Activated naive CD4-positive, alpha-beta T cell treated with anti-CD3 and anti-CD28 coated beads, Interleukin-2, amount 10 ng/mL, durations not matched to agents 7 days and 5 days (primary cell): Measurements from ENCODE around the gene TPD52L2.
"Not testable (repeated sequence)": the region's sequence is repeated elsewhere in the genome, so short reads cannot be mapped to it uniquely, and the experiment has no call there.

ENCODE experiments used
- CTCF ChIA-PET: fragments of 350-600 bp; sonication (Branson Sonifier 250); formaldehyde crosslinking; loops from one replicate; lab custom pipeline; 2021; ENCODE audit warnings: antibody characterized with exemption; lab: Charles Lee
- DNase-seq: peaks from one replicate; pipeline ENCODE4 v3.0.0-alpha.2; 2020
- H3K27ac Mint-ChIP-seq: one replicate; pipeline ENCODE4 v1.8.0; 2021; ENCODE audit warnings: mild to moderate bottlenecking, moderate library complexity, mixed read lengths
- H3K27me3 Mint-ChIP-seq: one replicate; pipeline ENCODE4 v1.8.0; 2021; ENCODE audit warnings: mild to moderate bottlenecking, mixed read lengths
- H3K36me3 Mint-ChIP-seq: one replicate; pipeline ENCODE4 v1.8.0; 2021; ENCODE audit warnings: mixed read lengths
- H3K4me1 Mint-ChIP-seq: one replicate; pipeline ENCODE4 v1.8.0; 2021; ENCODE audit warnings: mixed read lengths
- H3K4me3 Mint-ChIP-seq: one replicate; pipeline ENCODE4 v1.8.0; 2021; ENCODE audit warnings: mild to moderate bottlenecking, moderate library complexity, mixed read lengths
- H3K9me3 Mint-ChIP-seq: one replicate; pipeline ENCODE4 v1.8.0; 2021; ENCODE audit warnings: mixed read lengths

The TPD52L2 gene

DNA sequence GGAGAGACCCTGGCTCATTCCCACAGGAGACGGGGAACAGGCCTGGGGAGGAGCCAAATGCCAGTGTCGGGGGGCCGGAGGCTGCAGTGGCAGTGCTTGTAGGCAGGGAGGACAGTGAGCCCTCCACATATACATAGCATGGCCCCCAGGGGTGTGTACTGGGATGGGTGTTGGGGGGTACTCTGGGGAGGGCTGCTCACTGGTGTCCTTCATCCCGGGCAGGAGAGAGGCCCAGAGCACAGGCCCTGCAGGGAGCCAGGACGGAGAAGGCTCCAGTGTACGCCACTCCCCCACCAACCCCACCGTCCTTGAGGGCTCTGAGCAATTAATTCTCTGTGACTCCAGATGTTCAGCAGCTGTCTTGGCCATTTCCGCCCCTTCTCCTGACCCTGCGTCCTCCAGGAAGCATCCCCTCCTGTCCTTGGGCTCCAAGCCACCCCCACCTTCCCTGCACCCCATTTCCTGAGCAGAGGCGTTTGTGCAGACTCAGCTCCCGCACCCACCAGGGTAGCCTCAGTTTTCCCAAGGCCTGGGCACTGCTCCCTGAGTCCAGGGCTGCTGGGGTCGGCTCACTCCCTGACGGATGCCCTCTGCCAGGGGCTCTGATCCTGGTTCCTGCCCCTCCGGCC is 7.2 kb upstream of the TPD52L2 start:
- Mint-ChIP-seq H3K4me3 (no peak overlapping the region), H3K27me3 (peaks cover 36% of the 10 kb centered on the region), H3K4me1 (peaks cover 24% of the 10 kb centered on the region), H3K9me3 (no peaks in the 10 kb centered on the region), H3K27ac (no peak overlapping the region), H3K36me3 (peaks cover 8% of the 10 kb centered on the region)
- CTCF ChIA-PET, result interaction anchor here (1.0 kb wide), 2 partner anchors 71 to 320 kb away, joined by 3 to 4 read pairs; no protein-coding TSS in a partner anchor
- no peak for DNase-seq

DNA sequence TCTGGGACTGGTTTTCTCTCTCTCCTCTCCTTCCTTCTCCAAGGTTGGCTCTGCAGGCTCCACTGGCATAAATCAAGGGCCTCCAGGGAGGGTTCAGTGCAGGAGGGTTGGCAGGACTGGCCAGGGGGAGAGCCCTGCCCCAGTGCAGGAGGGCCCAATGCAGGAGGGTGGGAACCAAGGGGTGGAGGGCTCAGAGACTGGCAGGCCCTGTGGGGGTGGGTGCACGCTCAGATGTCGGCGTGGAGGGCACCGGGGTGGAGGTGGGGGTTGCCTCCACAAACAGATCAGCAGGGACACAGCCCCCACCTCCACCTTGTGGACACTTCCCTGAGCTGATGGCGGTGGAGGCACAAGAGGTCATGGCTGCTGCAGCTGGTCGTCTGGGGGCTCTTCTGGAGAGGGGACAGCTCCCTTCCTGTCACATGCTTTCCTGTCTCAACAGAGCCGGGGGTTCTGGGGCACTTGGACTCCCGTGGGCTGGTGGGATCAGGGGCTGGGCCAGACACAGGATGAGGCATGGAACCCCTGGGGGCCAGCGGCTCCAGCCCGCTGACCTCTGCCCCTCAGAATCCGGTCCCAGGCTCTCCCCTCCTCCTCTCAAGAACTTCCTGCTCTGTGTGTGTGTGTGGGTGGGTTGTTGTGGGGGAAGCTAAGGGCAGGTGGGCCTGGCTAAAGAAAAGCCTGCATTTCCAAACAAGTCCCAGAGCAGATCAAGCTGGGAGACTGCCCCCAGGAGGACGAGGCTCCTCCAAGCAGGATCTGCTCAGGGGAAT is 6.5 kb upstream of the TPD52L2 start:
- CTCF ChIA-PET, result interaction anchor here (0.9 to 1.0 kb wide), 3 partner anchors 72 to 321 kb away, joined by 3 to 4 read pairs (median 3); partner anchors contain the start of genes ARFRP1 and ZGPAT
- Mint-ChIP-seq H3K4me3 (no peak overlapping the region), H3K36me3 (peaks cover 12% of the 10 kb centered on the region), H3K4me1 (peaks cover 30% of the 10 kb centered on the region), H3K27me3 (peaks cover 34% of the 10 kb centered on the region), H3K9me3 (no peaks in the 10 kb centered on the region), H3K27ac (no peak overlapping the region)
- no peak for DNase-seq

- Mint-ChIP-seq H3K36me3 (peaks cover 12% of the 10 kb centered on the region), H3K27ac (no peak overlapping the region), H3K4me1 (peaks cover 36% of the 10 kb centered on the region), H3K4me3 (no peak overlapping the region), H3K9me3 (no peaks in the 10 kb centered on the region), H3K27me3 (peaks cover 30% of the 10 kb centered on the region)
- DNase-seq, result no peak
- CTCF ChIA-PET, result interaction anchor here (0.9 to 1.0 kb wide), 3 partner anchors 73 to 321 kb away, joined by 3 to 4 read pairs (median 3); partner anchors contain the start of genes ARFRP1 and ZGPAT
These were observed 5.8 kb upstream of the TPD52L2 start for GRCh38 chr20:63859166-63859699.

DNA sequence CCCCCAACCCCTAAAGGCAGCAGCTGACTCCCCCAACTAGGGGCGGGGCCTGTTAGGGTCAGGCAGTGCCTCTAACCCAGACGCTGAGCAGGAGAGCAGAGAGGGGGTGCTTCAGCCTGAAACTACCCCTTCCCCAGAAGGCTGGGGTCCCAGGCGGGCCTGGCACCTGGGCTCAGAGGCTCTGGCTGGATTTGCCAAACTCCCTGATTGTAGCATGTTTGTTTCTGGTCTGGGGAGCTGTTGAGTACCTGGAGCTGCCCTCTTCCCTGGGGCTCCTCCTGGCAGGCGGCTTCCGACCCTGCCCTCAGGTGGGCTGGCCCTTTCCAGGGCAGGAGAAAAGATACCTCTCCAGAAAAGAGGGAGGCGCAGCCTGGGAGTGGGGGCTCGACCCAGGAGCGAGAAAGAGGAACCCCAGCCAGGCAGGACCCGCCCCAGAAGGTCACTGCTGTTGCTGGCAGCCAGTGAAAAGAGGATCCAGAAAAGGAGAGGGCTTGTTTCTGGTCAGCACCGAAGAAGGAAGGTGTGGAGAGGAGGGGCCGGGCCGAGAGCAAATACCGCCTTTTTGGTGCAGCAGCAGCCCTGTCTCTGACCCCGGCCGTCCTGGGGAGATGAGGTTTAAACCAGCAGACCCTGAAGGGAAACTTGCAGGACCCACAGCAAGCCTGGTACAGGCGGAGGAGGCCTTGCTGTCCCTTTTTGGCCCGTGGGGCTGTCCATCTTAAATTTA is 4.6 kb upstream of the TPD52L2 start:
- Mint-ChIP-seq H3K27me3 (peaks cover 27% of the 10 kb centered on the region), H3K27ac (no peak overlapping the region), H3K4me3 (no peak overlapping the region), H3K36me3 (peaks cover 12% of the 10 kb centered on the region), H3K9me3 (no peaks in the 10 kb centered on the region), H3K4me1 (peaks cover 36% of the 10 kb centered on the region)
- CTCF ChIA-PET, result no interaction called here
- DNase-seq, result no peak

DNA sequence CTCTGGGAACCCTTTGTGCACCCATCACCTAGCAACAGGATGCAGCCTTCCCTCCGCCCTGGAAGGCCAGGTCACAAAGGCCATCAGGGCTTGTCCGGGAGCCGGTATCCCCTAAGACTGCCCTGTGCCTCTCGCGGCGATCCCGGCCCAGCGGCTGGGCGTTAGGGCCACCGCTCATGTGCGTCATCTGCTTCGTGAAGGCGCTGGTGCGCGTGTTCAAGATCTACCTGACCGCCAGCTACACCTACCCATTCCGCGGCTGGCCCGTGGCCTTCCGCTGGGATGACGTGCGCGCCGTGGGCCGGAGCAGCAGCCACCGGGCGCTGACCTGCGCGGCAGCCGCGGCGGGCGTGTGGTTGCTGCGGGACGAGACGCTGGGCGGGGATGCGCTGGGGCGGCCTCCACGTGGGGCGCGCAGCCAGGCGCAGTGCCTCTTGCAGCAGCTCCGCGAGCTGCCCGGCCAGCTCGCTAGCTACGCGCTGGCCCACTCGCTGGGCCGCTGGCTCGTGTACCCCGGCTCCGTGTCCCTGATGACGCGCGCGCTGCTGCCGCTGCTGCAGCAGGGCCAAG is 3.6 kb upstream of the TPD52L2 start, which contains the start of gene ABHD16B:
TSS of gene ABHD16B (plus strand) at position 134 of the 570 bp plus-strand sequence. CDS start at position 177, 43 bp downstream.
- CTCF ChIA-PET, result no interaction called here
- no peak within 1 kb of the TSS for H3K4me3 Mint-ChIP-seq
- DNase-seq, result no peak
- peaks cover 43% of the 10 kb centered on the region for H3K4me1 Mint-ChIP-seq
- H3K9me3 Mint-ChIP-seq, result no peaks in the 10 kb centered on the region
- peaks cover 12% of the 10 kb centered on the region for H3K36me3 Mint-ChIP-seq
- H3K27ac Mint-ChIP-seq, result no peak within 1 kb of the TSS
- H3K27me3 Mint-ChIP-seq, result peaks cover 22% of the 10 kb centered on the region

GRCh38 chr20:63861981-63862901 is 2.8 kb upstream of the TPD52L2 start:
- peaks cover 16% of the 10 kb centered on the region for H3K27me3 Mint-ChIP-seq
- no peak overlapping the region for H3K27ac Mint-ChIP-seq
- H3K36me3 Mint-ChIP-seq, result peaks cover 12% of the 10 kb centered on the region
- DNase-seq, result no peak
- CTCF ChIA-PET, result interaction anchor here (3.3 kb wide), 1 partner anchor 155 kb away, joined by 14 read pairs; the partner anchor contains the start of genes ARFRP1 and ZGPAT
- H3K4me3 Mint-ChIP-seq, result no peak overlapping the region
- H3K4me1 Mint-ChIP-seq, result peaks cover 42% of the 10 kb centered on the region
- H3K9me3 Mint-ChIP-seq, result no peaks in the 10 kb centered on the region

GRCh38 chr20:63863021-63863797 is 1.9 kb upstream of the TPD52L2 start:
- H3K4me3 Mint-ChIP-seq, result peak overlapping the region; percentile 91
- H3K4me1 Mint-ChIP-seq, result peaks cover 38% of the 10 kb centered on the region
- DNase-seq, result no peak
- H3K36me3 Mint-ChIP-seq, result peaks cover 14% of the 10 kb centered on the region
- H3K9me3 Mint-ChIP-seq, result no peaks in the 10 kb centered on the region
- peak overlapping the region; percentile 94 for H3K27ac Mint-ChIP-seq
- peaks cover 7% of the 10 kb centered on the region for H3K27me3 Mint-ChIP-seq
- CTCF ChIA-PET, result interaction anchor here (1.4 to 3.3 kb wide), 5 partner anchors 8 to 367 kb away, joined by 4 to 14 read pairs (median 7); partner anchors contain the start of genes ARFRP1 and ZGPAT

- no peaks in the 10 kb centered on the region for H3K9me3 Mint-ChIP-seq
- peak; percentile 89 for DNase-seq
- peaks cover 16% of the 10 kb centered on the region for H3K36me3 Mint-ChIP-seq
- H3K27ac Mint-ChIP-seq, result peak overlapping the region; percentile 94
- no peaks in the 10 kb centered on the region for H3K27me3 Mint-ChIP-seq
- H3K4me1 Mint-ChIP-seq, result peaks cover 32% of the 10 kb centered on the region
- CTCF ChIA-PET, result interaction anchor here (0.6 to 3.3 kb wide), 10 partner anchors 9 to 368 kb away, joined by 3 to 14 read pairs (median 4); partner anchors contain the start of genes ARFRP1, LIME1, PTK6 and ZGPAT
- H3K4me3 Mint-ChIP-seq, result peak overlapping the region; percentile 91
These were observed 1.1 kb upstream of the TPD52L2 start for GRCh38 chr20:63863798-63864544.

GRCh38 chr20:63864545-63864977 is 509 bp upstream of the TPD52L2 start:
- peak overlapping the region; percentile 94 for H3K27ac Mint-ChIP-seq
- no peaks in the 10 kb centered on the region for H3K27me3 Mint-ChIP-seq
- CTCF ChIA-PET, result interaction anchor here (0.6 to 3.3 kb wide), 11 partner anchors 10 to 368 kb away, joined by 3 to 14 read pairs (median 4); partner anchors contain the start of genes ARFRP1, LIME1, PTK6 and ZGPAT
- peak overlapping the region; percentile 91 for H3K4me3 Mint-ChIP-seq
- DNase-seq, result no peak
- H3K36me3 Mint-ChIP-seq, result peaks cover 22% of the 10 kb centered on the region
- peaks cover 27% of the 10 kb centered on the region for H3K4me1 Mint-ChIP-seq
- no peaks in the 10 kb centered on the region for H3K9me3 Mint-ChIP-seq

DNA sequence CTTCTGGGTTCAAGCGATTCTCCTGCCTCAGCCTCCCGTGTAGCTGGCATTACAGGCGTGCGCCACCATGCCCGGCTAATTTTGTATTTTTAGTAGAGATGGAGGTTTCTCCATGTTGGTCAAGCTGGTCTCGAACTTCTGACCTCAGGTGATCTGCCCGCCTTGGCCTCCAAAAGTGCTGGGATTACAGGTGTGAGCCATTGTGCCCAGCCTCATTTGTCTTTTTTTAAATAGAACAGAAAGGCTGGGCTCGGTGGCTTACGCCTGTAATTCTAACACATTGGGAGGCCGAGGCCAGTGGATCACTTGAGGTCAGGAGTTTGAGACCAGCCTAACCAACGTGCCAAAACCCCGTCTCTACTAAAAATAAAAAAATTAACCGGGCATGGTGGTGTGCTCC is 2.0 kb downstream of the TPD52L2 start:
- not testable (repeated sequence) for H3K27ac Mint-ChIP-seq, H3K27me3 Mint-ChIP-seq, H3K9me3 Mint-ChIP-seq, DNase-seq
- CTCF ChIA-PET, result interaction anchor here (0.7 to 1.3 kb wide), 2 partner anchors 81 to 206 kb away, joined by 3 to 4 read pairs; no protein-coding TSS in a partner anchor
- H3K4me3 Mint-ChIP-seq, result peak overlapping the region; percentile 43
- H3K36me3 Mint-ChIP-seq, result peaks cover 20% of the 10 kb centered on the region
- H3K4me1 Mint-ChIP-seq, result peaks cover 25% of the 10 kb centered on the region

- CTCF ChIA-PET, result no interaction called here
- DNase-seq, result no peak
- Mint-ChIP-seq H3K27me3 (no peaks in the 10 kb centered on the region), H3K9me3 (no peaks in the 10 kb centered on the region), H3K27ac (no peak overlapping the region), H3K4me3 (no peak overlapping the region), H3K36me3 (peaks cover 19% of the 10 kb centered on the region), H3K4me1 (peaks cover 28% of the 10 kb centered on the region)
These were observed 3.2 kb downstream of the TPD52L2 start for GRCh38 chr20:63868264-63868663.
